ENCODE data around the gene HSDL2.
"Not testable (repeated sequence)": the region's sequence is repeated elsewhere in the genome, so short reads cannot be mapped to it uniquely, and the experiment has no call there.

DNA sequence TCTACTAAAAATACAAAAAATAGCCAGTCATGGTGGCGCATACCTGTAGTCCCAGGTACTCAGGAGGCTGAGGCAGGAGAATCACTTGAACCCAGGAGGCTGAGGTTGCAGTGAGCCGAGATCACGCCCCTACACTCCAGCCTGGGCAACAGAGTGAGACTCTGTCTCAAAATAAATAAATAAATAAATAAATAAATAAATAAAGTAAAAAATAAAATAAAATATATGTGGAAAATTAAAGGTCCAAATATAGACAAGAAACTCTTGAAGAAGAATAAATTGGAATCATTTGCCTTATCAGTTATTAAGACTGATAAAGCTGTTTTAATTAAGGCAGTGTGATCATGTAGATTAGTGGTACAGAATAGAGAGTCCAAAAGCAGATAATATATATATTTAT, 10.0 kb downstream of the HSDL2 start:
- TF ChIP-seq RXRA (IDR thresholded peaks at IDR 0.05; ENCODE audit: borderline replicate concordance, low read depth); POLR2AphosphoS5 (IDR thresholded peaks at IDR 0.05; ENCODE audit: low read depth, low read length); TCF12 (IDR thresholded peaks at IDR 0.05); JUND (IDR thresholded peaks at IDR 0.05); EZH2phosphoT487 (IDR thresholded peaks at IDR 0.05; ENCODE audit: borderline replicate concordance, low read depth): not testable (repeated sequence)
- TF ChIP-seq, protein P1, sequence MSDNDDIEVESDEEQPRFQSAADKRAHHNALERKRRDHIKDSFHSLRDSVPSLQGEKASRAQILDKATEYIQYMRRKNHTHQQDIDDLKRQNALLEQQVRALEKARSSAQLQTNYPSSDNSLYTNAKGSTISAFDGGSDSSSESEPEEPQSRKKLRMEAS (IDR thresholded peaks at IDR 0.05; ENCODE audit: low read depth) = not testable (repeated sequence)
- TF ChIP-seq, protein P2, sequence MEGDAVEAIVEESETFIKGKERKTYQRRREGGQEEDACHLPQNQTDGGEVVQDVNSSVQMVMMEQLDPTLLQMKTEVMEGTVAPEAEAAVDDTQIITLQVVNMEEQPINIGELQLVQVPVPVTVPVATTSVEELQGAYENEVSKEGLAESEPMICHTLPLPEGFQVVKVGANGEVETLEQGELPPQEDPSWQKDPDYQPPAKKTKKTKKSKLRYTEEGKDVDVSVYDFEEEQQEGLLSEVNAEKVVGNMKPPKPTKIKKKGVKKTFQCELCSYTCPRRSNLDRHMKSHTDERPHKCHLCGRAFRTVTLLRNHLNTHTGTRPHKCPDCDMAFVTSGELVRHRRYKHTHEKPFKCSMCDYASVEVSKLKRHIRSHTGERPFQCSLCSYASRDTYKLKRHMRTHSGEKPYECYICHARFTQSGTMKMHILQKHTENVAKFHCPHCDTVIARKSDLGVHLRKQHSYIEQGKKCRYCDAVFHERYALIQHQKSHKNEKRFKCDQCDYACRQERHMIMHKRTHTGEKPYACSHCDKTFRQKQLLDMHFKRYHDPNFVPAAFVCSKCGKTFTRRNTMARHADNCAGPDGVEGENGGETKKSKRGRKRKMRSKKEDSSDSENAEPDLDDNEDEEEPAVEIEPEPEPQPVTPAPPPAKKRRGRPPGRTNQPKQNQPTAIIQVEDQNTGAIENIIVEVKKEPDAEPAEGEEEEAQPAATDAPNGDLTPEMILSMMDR (IDR thresholded peaks at IDR 0.05) = not testable (repeated sequence)
- TF ChIP-seq, protein P3, sequence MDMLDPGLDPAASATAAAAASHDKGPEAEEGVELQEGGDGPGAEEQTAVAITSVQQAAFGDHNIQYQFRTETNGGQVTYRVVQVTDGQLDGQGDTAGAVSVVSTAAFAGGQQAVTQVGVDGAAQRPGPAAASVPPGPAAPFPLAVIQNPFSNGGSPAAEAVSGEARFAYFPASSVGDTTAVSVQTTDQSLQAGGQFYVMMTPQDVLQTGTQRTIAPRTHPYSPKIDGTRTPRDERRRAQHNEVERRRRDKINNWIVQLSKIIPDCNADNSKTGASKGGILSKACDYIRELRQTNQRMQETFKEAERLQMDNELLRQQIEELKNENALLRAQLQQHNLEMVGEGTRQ (IDR thresholded peaks at IDR 0.05; ENCODE audit: borderline replicate concordance, low read depth, low read length) = not testable (repeated sequence)
